GM12878 (cell line): Measurements from ENCODE around the gene LAMP5. TPM values are rescaled to one million over a fixed set of nuclear protein-coding genes. Genes with fewer than 3 reads are reported as not detected.

Experiments
- ATAC-seq: fragments of 200-7000 bp; cut with Tn5 transposase; 3 replicates; pipeline ENCODE4 v1.9.1; 2020; ENCODE audit warnings: mild to moderate bottlenecking, moderate library complexity
- BruUV-seq: library from RNA; stranded (reverse); fragments of 400-500 nt; replicated peaks from 2 replicates; lab custom pipeline; 2021; lab: Mats Ljungman, UMichigan
- CTCF ChIA-PET: fragments of 300-600 bp; sonication (Branson Sonifier 250); formaldehyde crosslinking; extraction: SDS; loops from one replicate; lab custom pipeline; 2021; ENCODE audit warnings: inconsistent platforms; lab: Yijun Ruan, JAX
- POLR2A ChIA-PET: fragments of 350-600 bp; formaldehyde crosslinking; extraction: SDS; loops from one replicate; lab custom pipeline; 2021; ENCODE audit warnings: inconsistent platforms; lab: Charles Lee
- RAD21 ChIA-PET: fragments of 300-600 bp; sonication (Branson Sonifier 250); formaldehyde crosslinking; loops from one replicate; lab custom pipeline; 2023; ENCODE audit warnings: antibody characterized with exemption; ENCODE audit not compliant: unreplicated experiment; lab: Charles Lee
- SMC1A ChIA-PET: fragments of 300-600 bp; sonication (Branson Sonifier 250); formaldehyde crosslinking; loops from one replicate; lab custom pipeline; 2023; ENCODE audit not compliant: unreplicated experiment, uncharacterized antibody; lab: Charles Lee
- DNase-seq: peaks from one replicate; pipeline ENCODE4 v3.0.0-alpha.2; 2011; ENCODE audit warnings: low read depth, low spot score
- FAIRE-seq: peaks from 3 replicates; lab custom pipeline; 2011; peaks lifted over from hg19 to GRCh38; lab: Jason Lieb, UNC
- H2AFZ ChIP-seq: 2 replicates; pipeline ENCODE4 v1.6.0; 2011; ENCODE audit warnings: low read depth, low read length, control low read depth; ENCODE audit not compliant: control insufficient read depth
- H3K27ac ChIP-seq: 2 replicates; pipeline ENCODE4 v1.5.1; 2011; ENCODE audit warnings: control low read depth; ENCODE audit not compliant: control insufficient read depth, insufficient read depth
- H3K27me3 ChIP-seq, 2 experiments: replicated peaks in 1 of 2; 2 replicates each; pipeline versions ENCODE4 v1.6.0 to v1.6.1; 2011; ENCODE audit warnings: low read length in 1 of 2; ENCODE audit not compliant: control insufficient read depth in 2 of 2, insufficient read depth in 2 of 2
- H3K36me3 ChIP-seq, 2 experiments: 2 replicates each; pipeline ENCODE4 v1.5.1; 2011; ENCODE audit warnings: low read length in 1 of 2; ENCODE audit not compliant: control insufficient read depth in 2 of 2, insufficient read depth in 2 of 2
- H3K4me1 ChIP-seq: 2 replicates; pipeline ENCODE4 v1.6.1; 2011; ENCODE audit warnings: mild to moderate bottlenecking, low read length, moderate library complexity, mixed read lengths; ENCODE audit not compliant: control insufficient read depth, insufficient read depth
- H3K4me2 ChIP-seq: 2 replicates; pipeline ENCODE4 v1.6.0; 2011; ENCODE audit warnings: control low read depth; ENCODE audit not compliant: control insufficient read depth, insufficient read depth
- H3K4me3 ChIP-seq: fragments of 200-600 bp; sonication (generic); 2 replicates; pipeline ENCODE4 v1.5.1; 2016
- H3K79me2 ChIP-seq: 2 replicates; pipeline ENCODE4 v1.6.0; 2011; ENCODE audit warnings: low read length; ENCODE audit not compliant: control insufficient read depth, insufficient read depth
- H3K9ac ChIP-seq: 2 replicates; pipeline ENCODE4 v1.8.0; 2011; ENCODE audit warnings: low read length, control low read depth, mixed read lengths; ENCODE audit not compliant: control insufficient read depth, insufficient read depth
- H3K9me3 ChIP-seq: replicated peaks from 3 replicates; pipeline ENCODE4 v1.5.1; 2011; ENCODE audit warnings: mild to moderate bottlenecking, low read length; ENCODE audit not compliant: control insufficient read depth, insufficient read depth
- H4K20me1 ChIP-seq: 2 replicates; pipeline ENCODE4 v1.6.0; 2011; ENCODE audit not compliant: control insufficient read depth, insufficient read depth
- BCL11A ChIP-seq: IDR thresholded peaks from 2 replicates; pipeline ENCODE4 v1.6.1; 2011; ENCODE audit warnings: low read depth, low read length
- RAD21 ChIP-seq: IDR thresholded peaks from 2 replicates; pipeline ENCODE4 v1.6.1; 2011; ENCODE audit warnings: mild to moderate bottlenecking, low read depth, low read length, moderate library complexity; ENCODE audit not compliant: insufficient read depth
- TBL1XR1 ChIP-seq: IDR thresholded peaks from 2 replicates; pipeline ENCODE4 v1.6.1; 2012; ENCODE audit warnings: low read depth, low read length, improper control_type of control experiment
- WGBS: methylation state at CpG from one replicate; pipeline ENCODE4 v1.1.6; 2016; ENCODE audit warnings: low lambda C conversion rate; ENCODE audit not compliant: insufficient replicate concordance, insufficient coverage; ENCODE audit errors: missing lambda C conversion rate; 5-methylcytosine and 5-hydroxymethylcytosine counted together
- in situ Hi-C: fragments of 300-500 bp; cut with MboI; formaldehyde crosslinking; loops from 9 replicates; pipeline ENCODE4 v1.14.3; 2018; ENCODE audit warnings: mixed read lengths
- intact Hi-C: fragments of 100-400 bp; cut with micrococcal nuclease; formaldehyde crosslinking; loops from one replicate; pipeline ENCODE4 v1.14.2; 2022; ENCODE audit not compliant: unreplicated experiment
- polyA plus RNA-seq, 11 experiments: library from polyadenylated mRNA; depleted of rRNA in 4 of 11; unstranded in 6 of 11; stranded (reverse) in 5 of 11; fragments of >200 nt; fragmentation: Nextera tagmentation in 4 of 11; fragmentation: Illumina TruSeq in 1 of 11; extraction: Ambion mirVana in 4 of 11; extraction: Trizol in 1 of 11; gene quantifications; 1 replicate in 1 of 11; 2 replicates in 10 of 11; pipeline versions ENCODE4 v1.2.1 to v1.2.3, GENCODE V29; 2011 to 2016; ENCODE audit warnings: inconsistent platforms in 2 of 11, missing spikeins in 2 of 11, low read depth in 1 of 11
- total RNA-seq, 4 experiments: library from RNA; depleted of rRNA in 3 of 4; stranded (reverse); fragments of >200 nt in 3 of 4; fragmentation: Illumina TruSeq in 1 of 4; extraction: Trizol in 1 of 4; gene quantifications; 2 replicates each; pipeline versions ENCODE4 v1.2.1 to v1.2.3, GENCODE V29; 2013 to 2021
- TF ChIP-seq, protein P1 (sequence below): IDR thresholded peaks from 2 replicates; pipeline ENCODE4 v1.6.1; 2012; ENCODE audit warnings: low read depth, low read length, improper control_type of control experiment

The LAMP5 gene
- total and polyA plus RNA-seq, 10 of the 15 experiments (the other 5 are each of a cell fraction or from before 2014, with no cell fraction given) = 0.10 to 0.56 (median 0.49) TPM; not detected in 1

DNA sequence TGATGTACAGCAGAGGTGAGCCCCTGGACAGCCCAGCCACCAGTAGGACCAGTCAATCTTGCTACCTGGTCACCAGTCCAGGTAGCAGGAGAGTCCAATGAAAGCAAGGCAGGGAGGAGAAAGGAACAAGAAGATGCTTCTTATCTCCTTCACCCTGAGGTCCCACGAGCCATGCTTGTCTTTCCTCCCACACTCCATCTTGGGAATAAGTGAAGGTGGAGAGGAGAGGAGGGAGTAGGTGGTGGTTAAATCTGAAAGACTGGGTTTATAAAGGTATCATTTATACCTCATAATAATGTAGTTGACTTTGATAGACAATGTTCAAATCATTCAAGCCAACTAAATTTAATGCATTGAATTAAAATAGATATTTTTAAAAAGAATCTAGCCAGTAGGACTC is 35.9 kb downstream of the LAMP5 start:
- Histone ChIP-seq H3K9me3 (no peaks in the 10 kb centered on the region), H3K4me3 (no peak overlapping the region), H3K79me2 (no peaks in the 10 kb centered on the region), H3K4me1 (no peaks in the 10 kb centered on the region), H3K9ac (no peak overlapping the region), H3K27me3 (no peaks in the 10 kb centered on the region), H3K36me3 (no peaks in the 10 kb centered on the region), H2AFZ (no peak overlapping the region), H3K27ac (no peak overlapping the region), H3K4me2 (no peak overlapping the region), H4K20me1 (no peaks in the 10 kb centered on the region)
- FAIRE-seq = no peak
- TF ChIP-seq TBL1XR1 (no peak), RAD21 (no peak)
- TF ChIP-seq, protein P1, sequence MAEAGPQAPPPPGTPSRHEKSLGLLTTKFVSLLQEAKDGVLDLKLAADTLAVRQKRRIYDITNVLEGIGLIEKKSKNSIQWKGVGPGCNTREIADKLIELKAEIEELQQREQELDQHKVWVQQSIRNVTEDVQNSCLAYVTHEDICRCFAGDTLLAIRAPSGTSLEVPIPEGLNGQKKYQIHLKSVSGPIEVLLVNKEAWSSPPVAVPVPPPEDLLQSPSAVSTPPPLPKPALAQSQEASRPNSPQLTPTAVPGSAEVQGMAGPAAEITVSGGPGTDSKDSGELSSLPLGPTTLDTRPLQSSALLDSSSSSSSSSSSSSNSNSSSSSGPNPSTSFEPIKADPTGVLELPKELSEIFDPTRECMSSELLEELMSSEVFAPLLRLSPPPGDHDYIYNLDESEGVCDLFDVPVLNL = no peak
- ChIA-PET SMC1A (no interaction called here), RAD21 (no interaction called here), POLR2A (no interaction called here), CTCF (no interaction called here)
- no TSS peak for BruUV-seq
- in situ Hi-C loops (no loop called here), intact Hi-C loops (no loop called here)
- no peak for ATAC-seq
- WGBS = 0% methylated on average over 1 of the region's 1 CpG
- DNase-seq = no peak

DNA sequence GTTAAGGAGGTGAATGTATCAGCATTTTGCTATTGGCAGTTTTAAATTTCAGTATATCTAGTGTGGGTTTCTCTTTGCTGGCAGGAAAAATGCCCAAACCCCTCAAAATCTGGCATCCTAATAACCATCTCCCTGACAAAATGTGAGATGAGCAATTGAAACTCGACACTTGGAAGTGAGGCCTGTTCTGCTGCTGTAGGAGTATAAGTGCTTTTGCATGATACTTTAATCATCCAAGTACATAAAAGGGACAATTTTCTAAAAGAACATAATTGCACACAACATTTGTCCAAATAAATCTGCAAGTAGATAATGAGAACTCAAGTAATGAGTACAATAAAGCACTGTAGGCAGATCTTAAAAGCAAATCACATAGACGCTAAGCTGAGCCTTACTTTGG is 36.5 kb downstream of the LAMP5 start:
- H3K9me3 ChIP-seq = no peaks in the 10 kb centered on the region
- 24% methylated on average over 2 of the region's 2 CpGs for WGBS
- H3K79me2 ChIP-seq = no peaks in the 10 kb centered on the region
- TF ChIP-seq BCL11A = no peak
- TF ChIP-seq, all 136 proteins: peak for 0
- Histone ChIP-seq H3K4me3 (no peak overlapping the region), H3K36me3 (no peaks in the 10 kb centered on the region), H2AFZ (no peak overlapping the region), H3K27ac (no peak overlapping the region), H4K20me1 (no peaks in the 10 kb centered on the region), H3K4me2 (no peak overlapping the region), H3K4me1 (no peaks in the 10 kb centered on the region), H3K27me3 (no peaks in the 10 kb centered on the region), H3K9ac (no peak overlapping the region)
- in situ Hi-C loops = no loop called here
- no peak for ATAC-seq
- no peak for FAIRE-seq
- POLR2A ChIA-PET = no interaction called here
- RAD21 ChIA-PET = no interaction called here
- DNase-seq = no peak
- SMC1A ChIA-PET = no interaction called here
- CTCF ChIA-PET = no interaction called here
- no TSS peak for BruUV-seq
- intact Hi-C loops = no loop called here
